Activated CD4-positive, CD25-positive, alpha-beta regulatory T cell (primary cell): ENCODE data around the gene EPHB2.
"Not testable (repeated sequence)": the region's sequence is repeated elsewhere in the genome, so short reads cannot be mapped to it uniquely, and the experiment has no call there.

ENCODE experiments used
- DNase-seq, 4 experiments: peaks; one replicate each; lab custom pipeline; 2025; lab: John Stamatoyannopoulos, UW

EPHB2 gene

DNA sequence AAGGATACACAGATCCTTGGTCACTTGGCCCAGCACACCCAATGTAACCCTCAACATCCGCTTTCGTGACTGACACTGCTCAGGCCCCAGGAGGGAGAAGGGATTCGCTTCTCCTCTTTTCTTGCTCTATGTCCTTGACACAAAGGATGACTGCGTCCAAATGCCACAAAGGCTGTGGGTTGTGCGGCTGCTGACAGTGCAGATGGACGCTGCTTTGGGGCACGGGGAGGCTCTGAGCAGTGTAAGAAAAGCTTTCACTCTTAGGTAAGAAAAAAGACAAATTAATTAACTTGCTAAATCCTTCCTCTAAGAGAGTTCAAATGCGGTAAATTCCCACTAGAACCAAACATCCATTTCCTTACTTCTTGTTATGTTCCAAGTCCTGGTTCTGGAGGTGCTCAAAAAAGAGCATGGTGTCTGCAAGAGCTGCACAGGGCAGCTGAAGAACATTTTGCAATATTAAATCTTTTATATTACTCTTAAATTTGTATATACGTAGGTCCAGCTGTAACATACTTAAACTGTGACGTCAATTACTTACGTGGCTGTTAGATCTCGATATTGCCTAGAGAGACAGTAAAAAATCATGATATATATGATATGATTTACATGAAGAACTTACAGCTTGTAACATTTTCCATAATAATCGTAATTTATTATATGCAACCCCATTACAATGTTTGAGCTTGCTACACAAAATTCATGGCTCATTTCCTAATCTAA is 19.4 kb upstream of the EPHB2 start:
- DNase-seq: no peak

DNA sequence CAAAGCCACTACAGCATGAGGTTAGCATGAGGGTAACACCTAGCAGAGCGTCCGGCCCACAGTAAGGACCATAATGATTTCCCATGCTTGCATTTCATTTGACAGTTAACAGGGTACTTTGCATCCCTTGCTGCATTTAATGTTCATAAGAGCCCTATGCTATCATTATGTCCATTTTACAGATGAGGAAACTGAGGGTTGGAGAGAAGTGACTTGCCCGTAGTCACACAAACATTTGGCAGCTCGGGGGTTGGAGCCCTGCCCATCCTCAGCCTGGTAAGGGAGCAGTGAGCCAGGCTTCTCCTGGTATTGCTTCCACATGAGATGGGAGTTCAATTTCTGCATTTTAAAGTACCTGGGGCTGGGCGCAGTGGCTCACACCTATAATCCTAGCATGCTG is 16.5 kb upstream of the EPHB2 start:
- DNase-seq: no peak

DNA sequence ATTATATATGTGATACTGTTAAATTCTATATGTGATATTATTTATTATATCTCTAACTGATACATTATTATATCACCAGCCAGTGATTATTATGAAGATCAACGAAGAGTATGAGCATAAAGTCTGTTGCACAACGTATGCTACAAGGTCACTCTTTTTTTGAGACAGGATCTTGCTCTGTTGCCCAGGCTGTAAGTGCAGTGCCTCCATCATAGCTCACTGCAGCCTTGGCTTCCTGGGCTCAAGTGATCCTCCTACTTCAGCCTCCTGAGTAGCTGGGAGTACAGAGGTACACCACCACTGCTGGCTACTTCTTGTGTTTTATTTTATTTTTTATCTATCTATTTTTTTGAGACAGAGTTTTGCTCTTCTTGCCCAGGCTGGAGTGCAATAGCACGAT is 14.0 kb upstream of the EPHB2 start:
- no peak for DNase-seq

- DNase-seq: no peak
Observed at GRCh38 chr1:22697980-22698379, 12.7 kb upstream of the EPHB2 start.

GRCh38 chr1:22699681-22700520 is 10.7 kb upstream of the EPHB2 start:
- no peak for DNase-seq

GRCh38 chr1:22702296-22703085 is 8.1 kb upstream of the EPHB2 start:
- no peak for DNase-seq

- peak; percentile 36 to 57 (median 55) for DNase-seq
Observed at GRCh38 chr1:22704440-22705067, 6.1 kb upstream of the EPHB2 start.

- DNase-seq: no peak
Observed at GRCh38 chr1:22705586-22705985, 5.1 kb upstream of the EPHB2 start.

DNA sequence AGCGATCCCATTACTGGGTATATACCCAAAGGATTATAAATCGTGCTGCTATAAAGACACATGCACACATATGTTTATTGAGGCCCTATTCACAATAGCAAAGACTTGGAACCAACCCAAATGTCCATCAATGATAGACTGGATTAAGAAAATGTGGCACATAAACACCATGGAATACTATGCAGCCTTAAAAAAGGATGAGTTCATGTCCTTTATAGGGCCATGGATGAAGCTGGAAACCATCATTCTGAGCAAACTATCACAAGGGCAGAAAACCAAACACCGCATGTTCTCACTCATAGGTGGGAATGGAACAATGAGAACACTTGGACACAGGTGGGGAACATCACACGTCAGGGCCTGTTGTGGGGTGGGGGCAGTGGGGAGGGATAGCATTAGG is 4.5 kb upstream of the EPHB2 start:
- not testable (repeated sequence) for DNase-seq

GRCh38 chr1:22708777-22709176 is 1.9 kb upstream of the EPHB2 start:
- no peak for DNase-seq

- DNase-seq: no peak
Observed at GRCh38 chr1:22709227-22709626, 1.4 kb upstream of the EPHB2 start.

DNA sequence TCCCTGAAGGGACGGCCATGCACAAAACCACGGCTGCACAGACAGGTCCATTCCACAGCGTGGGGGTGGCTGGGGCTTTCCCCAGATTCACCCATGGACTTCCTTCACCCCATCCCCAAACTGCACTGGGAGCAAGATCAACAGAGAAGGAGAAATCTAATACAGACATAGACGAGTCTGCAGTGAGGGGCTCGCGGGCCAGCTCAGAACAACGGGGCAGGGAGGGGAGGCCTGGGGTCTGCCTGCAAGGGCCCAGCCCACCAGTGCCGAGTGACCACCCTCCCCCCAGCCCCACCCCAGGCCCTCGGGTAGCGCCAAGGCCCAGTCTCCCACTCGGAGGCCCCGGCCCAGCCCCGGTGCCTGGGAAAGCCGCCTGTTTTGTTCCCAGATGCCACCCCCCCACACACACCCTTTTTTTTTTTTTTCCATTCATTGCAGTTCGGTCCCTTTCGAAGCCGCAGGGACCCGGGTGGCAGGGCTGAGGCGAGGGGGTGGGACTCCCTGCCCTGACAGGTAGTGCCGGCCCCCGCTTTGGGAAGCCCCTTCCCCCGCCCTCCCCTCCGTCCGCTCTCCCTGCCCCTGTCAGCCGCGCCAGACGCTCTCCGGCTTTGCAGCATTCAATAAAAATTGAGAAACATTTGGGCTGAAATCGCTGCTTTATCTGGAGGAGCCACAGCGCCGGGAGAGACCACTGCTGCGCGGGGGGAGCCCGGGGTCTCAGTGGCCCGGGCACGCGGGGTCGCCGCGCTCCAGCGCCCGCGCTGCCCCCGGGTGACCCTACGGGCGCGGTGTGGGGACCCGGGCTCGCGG is 543 bp upstream of the EPHB2 start:
- no peak for DNase-seq

GRCh38 chr1:22711071-22711470 is 432 bp downstream of the EPHB2 start:
- no peak for DNase-seq

GRCh38 chr1:22711591-22712501 is 1.2 kb downstream of the EPHB2 start:
- DNase-seq: no peak

DNA sequence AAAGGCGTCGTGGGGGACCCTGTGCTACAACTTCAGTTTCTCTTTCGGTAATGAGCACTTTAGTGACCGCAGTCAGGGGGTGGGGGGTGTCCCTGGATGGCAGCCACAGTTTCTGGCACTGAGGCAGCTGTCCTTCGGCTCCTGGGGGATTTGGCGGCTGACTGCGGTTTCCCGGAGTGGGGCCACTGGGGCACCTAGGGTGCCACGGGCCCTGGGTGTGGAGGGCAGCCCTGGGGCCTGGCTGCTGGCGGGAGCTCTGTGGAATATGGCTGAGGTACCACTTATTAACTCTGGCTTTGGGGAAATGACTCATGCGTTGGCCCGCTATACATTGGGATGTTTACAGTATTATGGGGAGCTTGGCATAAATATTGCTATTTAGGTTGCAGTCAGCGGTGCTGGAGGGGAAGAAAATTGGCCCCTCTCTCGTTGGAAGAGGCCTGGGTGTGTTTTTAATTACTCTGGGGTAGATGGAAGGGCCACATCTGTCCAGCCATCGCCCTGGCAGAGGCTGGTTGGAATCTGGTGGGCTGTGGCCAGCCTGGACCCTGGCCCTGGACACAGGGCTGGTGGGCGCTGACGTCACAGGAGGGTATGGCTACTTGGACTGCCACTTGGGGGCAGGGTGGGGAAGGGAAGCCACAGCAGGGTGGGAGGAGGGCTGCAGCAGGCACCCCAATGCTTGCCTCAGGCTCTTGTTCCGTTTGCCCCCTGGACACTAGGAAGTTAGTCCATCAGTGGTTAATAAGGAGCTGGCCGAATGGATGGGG is 2.0 kb downstream of the EPHB2 start:
- no peak for DNase-seq

- DNase-seq: no peak
Observed at GRCh38 chr1:22714455-22714854, 3.8 kb downstream of the EPHB2 start.

DNA sequence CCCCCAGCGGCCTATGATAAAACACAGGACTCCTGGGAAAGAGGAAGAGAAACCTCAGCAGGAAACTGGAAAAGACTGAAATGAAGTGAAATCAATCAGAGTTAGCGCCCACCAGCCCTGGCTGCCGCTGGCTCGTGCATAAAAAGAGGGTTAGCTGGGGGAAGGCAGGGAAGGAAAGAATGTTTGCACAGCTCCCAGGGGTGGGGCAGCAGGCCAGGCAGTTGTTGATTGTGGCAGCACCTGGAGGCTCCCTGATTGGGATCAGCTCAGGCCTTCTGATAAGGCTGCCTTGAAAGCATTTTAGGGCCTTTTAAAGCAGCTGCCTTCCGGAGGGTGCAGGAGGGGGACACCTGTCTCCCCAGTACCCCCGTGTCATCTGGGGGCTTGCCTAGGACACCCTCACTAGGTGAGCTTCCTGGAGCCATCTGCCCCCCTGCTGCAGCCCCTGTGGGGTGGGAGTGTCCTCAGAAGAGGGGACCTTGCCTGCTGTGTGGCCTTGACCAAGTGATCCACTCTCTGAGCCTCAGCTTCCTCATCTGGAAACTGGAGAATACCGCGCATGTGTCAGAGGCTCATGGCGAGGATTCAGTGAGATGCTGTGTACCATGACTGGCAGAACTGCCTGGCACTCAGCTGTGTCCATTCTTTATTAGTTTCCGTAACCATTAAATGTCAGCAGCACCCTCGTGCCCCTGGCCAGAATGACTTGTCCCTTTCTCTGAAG is 6.6 kb downstream of the EPHB2 start:
- DNase-seq: no peak

DNA sequence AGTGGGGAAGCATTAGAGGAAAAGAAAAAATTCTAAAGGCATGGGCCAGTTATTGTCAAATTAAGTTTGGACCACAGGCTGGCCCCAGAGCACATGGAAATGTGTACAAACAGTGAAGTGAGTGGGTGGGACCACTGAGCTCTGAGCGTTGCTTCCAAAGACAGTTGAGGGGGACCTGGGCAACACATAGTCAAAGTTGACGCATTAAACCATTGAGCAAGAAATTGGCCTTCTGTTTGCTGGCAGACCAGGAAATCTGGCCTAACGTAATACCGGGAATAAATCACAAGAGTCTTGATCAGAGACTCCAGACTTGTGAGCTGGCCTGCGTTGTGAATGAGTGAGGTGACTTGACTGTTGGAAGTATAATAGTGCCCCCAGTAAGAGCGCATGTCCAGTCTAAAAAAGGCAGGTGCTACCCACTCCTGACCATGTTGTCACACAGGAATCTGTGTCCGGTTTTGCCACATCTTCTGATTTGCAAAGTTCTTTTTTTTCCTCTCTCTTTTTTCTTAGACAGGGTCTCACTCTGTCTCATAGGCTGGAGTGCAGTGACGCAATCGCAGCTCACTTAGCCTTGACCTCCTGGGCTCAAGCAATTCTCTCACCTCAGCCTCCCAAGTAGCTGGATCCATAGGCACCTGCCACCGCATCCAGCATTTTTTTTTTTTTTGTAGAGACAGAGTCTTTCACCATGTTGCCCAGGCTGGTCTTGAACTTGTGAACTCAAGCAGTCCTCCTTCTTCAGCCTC is 10.7 kb downstream of the EPHB2 start:
- no peak for DNase-seq
